Activated naive CD4-positive, alpha-beta T cell treated with anti-CD3 and anti-CD28 coated beads, Interleukin-2, amount 10 ng/mL, durations not matched to agents 7 days and 5 days (primary cell): ENCODE measurements around the gene ADAMTS6.

Experiments used
- CTCF ChIA-PET: fragments of 350-600 bp; sonication (Branson Sonifier 250); formaldehyde crosslinking; loops from one replicate; lab custom pipeline; 2021; ENCODE audit warnings: antibody characterized with exemption; lab: Charles Lee
- DNase-seq: peaks from one replicate; pipeline ENCODE4 v3.0.0-alpha.2; 2020
- H3K27ac Mint-ChIP-seq: one replicate; pipeline ENCODE4 v1.8.0; 2021; ENCODE audit warnings: mild to moderate bottlenecking, moderate library complexity, mixed read lengths
- H3K27me3 Mint-ChIP-seq: one replicate; pipeline ENCODE4 v1.8.0; 2021; ENCODE audit warnings: mild to moderate bottlenecking, mixed read lengths
- H3K36me3 Mint-ChIP-seq: one replicate; pipeline ENCODE4 v1.8.0; 2021; ENCODE audit warnings: mixed read lengths
- H3K4me1 Mint-ChIP-seq: one replicate; pipeline ENCODE4 v1.8.0; 2021; ENCODE audit warnings: mixed read lengths
- H3K4me3 Mint-ChIP-seq: one replicate; pipeline ENCODE4 v1.8.0; 2021; ENCODE audit warnings: mild to moderate bottlenecking, moderate library complexity, mixed read lengths
- H3K9me3 Mint-ChIP-seq: one replicate; pipeline ENCODE4 v1.8.0; 2021; ENCODE audit warnings: mixed read lengths

The ADAMTS6 gene

GRCh38 chr5:65108786-65109743, 372.7 kb downstream of the ADAMTS6 start:
- Mint-ChIP-seq H3K36me3 (no peaks in the 10 kb centered on the region), H3K27ac (no peak overlapping the region), H3K4me3 (no peak overlapping the region), H3K9me3 (no peaks in the 10 kb centered on the region), H3K27me3 (peaks cover 3% of the 10 kb centered on the region), H3K4me1 (peaks cover 22% of the 10 kb centered on the region)
- DNase-seq = no peak
- CTCF ChIA-PET = no interaction called here

DNA sequence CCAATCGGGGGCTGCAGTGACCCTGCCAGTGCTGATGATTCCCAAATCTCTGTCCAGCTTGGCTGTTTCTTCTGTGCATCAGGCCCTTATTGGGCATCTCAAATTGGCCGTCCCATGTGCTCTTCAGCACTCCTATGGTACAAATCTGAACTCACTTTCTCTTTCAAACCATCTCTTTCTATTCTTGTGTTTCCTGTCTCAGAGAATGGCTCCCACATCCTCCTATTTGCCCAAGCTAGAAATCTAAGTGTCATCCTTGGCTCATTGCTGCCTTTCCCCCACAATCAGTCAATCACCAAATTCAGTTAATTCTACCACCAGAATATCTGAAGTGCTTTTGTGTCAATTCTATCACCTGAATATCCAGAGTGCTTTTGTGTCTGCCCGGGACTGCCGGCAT, 376.4 kb downstream of the ADAMTS6 start:
- Mint-ChIP-seq H3K4me3 (no peak overlapping the region), H3K27me3 (peaks cover 4% of the 10 kb centered on the region), H3K4me1 (peaks cover 41% of the 10 kb centered on the region), H3K9me3 (no peaks in the 10 kb centered on the region), H3K27ac (peak overlapping the region; percentile 21), H3K36me3 (no peaks in the 10 kb centered on the region)
- CTCF ChIA-PET = interaction anchor here (1.0 to 7.6 kb wide), 3 partner anchors 76 to 377 kb away, joined by 3 to 41 read pairs (median 3); partner anchors contain the start of gene ADAMTS6
- no peak for DNase-seq

- no peaks in the 10 kb centered on the region for H3K9me3 Mint-ChIP-seq
- H3K4me1 Mint-ChIP-seq = peaks cover 41% of the 10 kb centered on the region
- CTCF ChIA-PET = interaction anchor here (1.0 to 7.6 kb wide), 6 partner anchors 12 to 377 kb away, joined by 3 to 41 read pairs (median 4); partner anchors contain the start of gene ADAMTS6
- no peak overlapping the region for H3K4me3 Mint-ChIP-seq
- peaks cover 4% of the 10 kb centered on the region for H3K27me3 Mint-ChIP-seq
- H3K36me3 Mint-ChIP-seq = no peaks in the 10 kb centered on the region
- DNase-seq = no peak
- H3K27ac Mint-ChIP-seq = peak overlapping the region; percentile 21
These were observed 376.9 kb downstream of the ADAMTS6 start for GRCh38 chr5:65104831-65105230.

DNA sequence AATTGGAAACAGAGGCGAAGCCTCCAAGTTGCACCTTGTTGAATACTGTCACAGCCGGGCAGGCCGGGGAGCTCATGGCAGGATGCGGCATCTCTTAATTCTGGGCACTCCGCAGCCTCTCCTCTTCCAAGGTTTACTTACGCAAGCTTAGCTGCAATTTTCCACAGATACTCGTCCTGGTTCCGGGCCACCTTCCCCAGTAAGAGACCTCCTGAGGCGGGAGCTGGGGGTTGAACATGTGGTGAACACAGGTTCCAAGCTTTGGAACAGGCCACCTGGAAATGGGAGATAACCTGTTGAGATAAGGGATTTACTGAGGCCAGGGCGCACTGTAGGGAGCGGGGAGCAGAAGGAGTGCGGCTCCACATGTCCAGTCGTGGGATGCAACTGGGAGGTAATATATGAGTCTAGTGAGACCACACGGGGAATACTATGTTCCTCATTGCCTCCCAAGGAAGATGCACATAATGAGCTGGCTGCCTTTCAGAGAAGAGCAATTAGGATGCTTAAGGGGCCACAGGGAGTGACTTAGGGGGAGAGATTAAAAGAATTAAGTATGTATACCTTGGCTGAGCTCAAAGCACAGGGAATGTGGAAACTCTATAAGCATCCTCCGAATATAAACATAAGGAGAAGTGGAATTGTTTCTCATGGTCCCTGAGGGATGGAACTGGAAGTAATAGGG, 377.8 kb downstream of the ADAMTS6 start:
- Mint-ChIP-seq H3K4me1 (peaks cover 41% of the 10 kb centered on the region), H3K4me3 (peak overlapping the region; percentile 63), H3K27me3 (peaks cover 4% of the 10 kb centered on the region), H3K36me3 (no peaks in the 10 kb centered on the region), H3K27ac (no peak overlapping the region), H3K9me3 (no peaks in the 10 kb centered on the region)
- CTCF ChIA-PET = interaction anchor here (0.8 to 7.6 kb wide), 7 partner anchors 12 to 381 kb away, joined by 3 to 41 read pairs (median 4); partner anchors contain the start of gene ADAMTS6
- no peak for DNase-seq

GRCh38 chr5:65102976-65103711, 378.6 kb downstream of the ADAMTS6 start:
- H3K4me3 Mint-ChIP-seq = peak overlapping the region; percentile 73
- DNase-seq = peak; percentile 52
- CTCF ChIA-PET = interaction anchor here (0.8 to 7.6 kb wide), 6 partner anchors 13 to 382 kb away, joined by 3 to 41 read pairs (median 4); partner anchors contain the start of gene ADAMTS6
- H3K4me1 Mint-ChIP-seq = peaks cover 41% of the 10 kb centered on the region
- H3K27ac Mint-ChIP-seq = no peak overlapping the region
- no peaks in the 10 kb centered on the region for H3K36me3 Mint-ChIP-seq
- H3K27me3 Mint-ChIP-seq = peaks cover 4% of the 10 kb centered on the region
- no peaks in the 10 kb centered on the region for H3K9me3 Mint-ChIP-seq

DNA sequence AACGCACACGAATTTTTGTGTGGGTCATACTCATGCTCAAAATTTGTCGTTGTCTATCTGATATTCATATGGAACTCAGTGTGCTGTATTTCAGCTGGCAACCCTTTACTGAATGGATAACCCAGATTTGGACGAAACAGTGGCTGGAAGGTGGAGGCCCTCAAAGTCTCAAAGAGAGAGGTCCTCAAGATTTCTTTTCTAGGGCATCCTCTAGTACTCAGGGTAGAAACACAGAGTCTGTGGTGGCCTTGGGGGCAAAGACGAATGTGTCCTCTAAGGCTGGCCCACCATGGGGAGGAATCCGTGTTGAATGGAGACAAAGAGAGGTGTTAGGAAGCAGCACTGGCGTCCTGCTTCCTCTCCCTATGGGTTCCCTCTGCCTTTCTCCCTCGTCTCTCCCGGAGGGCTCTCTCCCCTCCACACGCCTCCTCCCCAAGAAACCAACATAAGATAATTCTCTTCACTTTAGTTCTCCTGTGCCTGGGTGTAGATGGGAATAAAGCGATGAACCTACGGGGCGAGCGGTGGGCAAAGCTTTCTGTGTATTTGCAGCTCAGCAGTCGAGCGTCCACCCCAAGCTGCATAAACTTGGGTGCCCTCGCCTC, 379.2 kb downstream of the ADAMTS6 start:
- CTCF ChIA-PET = interaction anchor here (1.5 to 7.6 kb wide), 3 partner anchors 14 to 382 kb away, joined by 3 to 41 read pairs (median 3); partner anchors contain the start of gene ADAMTS6
- no peaks in the 10 kb centered on the region for H3K9me3 Mint-ChIP-seq
- no peaks in the 10 kb centered on the region for H3K36me3 Mint-ChIP-seq
- H3K27me3 Mint-ChIP-seq = peaks cover 4% of the 10 kb centered on the region
- H3K4me1 Mint-ChIP-seq = peaks cover 41% of the 10 kb centered on the region
- peak overlapping the region; percentile 73 for H3K4me3 Mint-ChIP-seq
- H3K27ac Mint-ChIP-seq = peak overlapping the region; percentile 50
- no peak for DNase-seq

- DNase-seq = no peak
- peaks cover 41% of the 10 kb centered on the region for H3K4me1 Mint-ChIP-seq
- H3K27me3 Mint-ChIP-seq = peaks cover 4% of the 10 kb centered on the region
- H3K9me3 Mint-ChIP-seq = no peaks in the 10 kb centered on the region
- H3K4me3 Mint-ChIP-seq = peak overlapping the region; percentile 8
- H3K27ac Mint-ChIP-seq = no peak overlapping the region
- H3K36me3 Mint-ChIP-seq = no peaks in the 10 kb centered on the region
- CTCF ChIA-PET = interaction anchor here (1.5 to 7.6 kb wide), 2 partner anchors 15 to 381 kb away, joined by 3 to 41 read pairs; partner anchors contain the start of gene ADAMTS6
These were observed 380.1 kb downstream of the ADAMTS6 start for GRCh38 chr5:65101632-65102100.

DNA sequence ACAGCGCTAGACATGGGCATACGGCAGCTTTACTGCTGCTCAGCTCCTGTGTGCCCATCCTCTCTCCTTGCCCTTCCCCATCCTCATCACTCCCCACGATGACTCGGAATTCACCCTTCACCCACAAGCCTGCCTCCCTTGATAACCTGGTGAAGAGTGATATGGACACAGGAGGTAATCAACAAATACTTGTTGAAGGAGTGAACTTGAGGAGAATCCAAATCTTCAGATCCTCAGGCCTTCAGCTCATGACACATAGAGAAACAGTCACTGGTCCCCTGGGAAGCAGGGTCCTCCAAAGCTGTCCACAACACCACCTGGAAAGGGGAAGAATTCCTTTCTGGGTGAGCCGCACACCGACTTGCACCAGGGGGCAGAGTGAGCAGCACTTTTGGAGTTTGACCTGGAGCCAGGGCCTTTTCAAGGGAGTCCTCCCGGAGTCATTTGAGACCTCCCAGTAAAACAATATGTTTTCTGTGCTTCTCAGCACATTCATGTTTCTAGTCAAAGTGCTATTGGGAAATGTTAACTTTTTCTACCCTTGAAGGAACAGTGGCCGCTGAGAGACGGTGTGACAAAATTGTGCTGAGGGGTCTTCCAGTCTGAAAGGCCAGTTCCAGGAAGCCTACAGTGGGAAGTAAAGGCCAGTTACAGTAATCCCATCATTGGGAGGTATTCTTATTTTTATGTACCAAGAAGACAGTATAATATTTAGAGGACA, 380.6 kb downstream of the ADAMTS6 start:
- no peaks in the 10 kb centered on the region for H3K9me3 Mint-ChIP-seq
- peaks cover 38% of the 10 kb centered on the region for H3K4me1 Mint-ChIP-seq
- no peaks in the 10 kb centered on the region for H3K36me3 Mint-ChIP-seq
- CTCF ChIA-PET = interaction anchor here (7.6 kb wide), 1 partner anchor 381 kb away, joined by 41 read pairs; the partner anchor contains the start of gene ADAMTS6
- H3K4me3 Mint-ChIP-seq = peak overlapping the region; percentile 8
- peak; percentile 32 for DNase-seq
- H3K27ac Mint-ChIP-seq = no peak overlapping the region
- H3K27me3 Mint-ChIP-seq = peaks cover 4% of the 10 kb centered on the region
